NB4 (cell line): ENCODE results near the gene MUC13.

Source experiments
- CTCF ChIP-seq: IDR thresholded peaks from one replicate; pipeline ENCODE4 v1.5.1; 2012; ENCODE audit warnings: low read depth, low read length
- POLR2A ChIP-seq: IDR thresholded peaks from 2 replicates; pipeline ENCODE4 v1.6.1; 2011; ENCODE audit warnings: mild to moderate bottlenecking; ENCODE audit not compliant: insufficient read length; ENCODE audit errors: extremely low read depth

- TF ChIP-seq CTCF (no peak), POLR2A (no peak)
Measured at GRCh38 chr3:124934577-124934976, at the start of gene MUC13.
